Smooth muscle cell (in vitro differentiated cells): Measurements from ENCODE around the gene RBBP4. TPM values are rescaled to one million over a fixed set of nuclear protein-coding genes. Genes with fewer than 3 reads are reported as not detected.
A peak's percentile ranks its signal among the peaks of the same experiment; 100 is the strongest.

Experiments
- DNase-seq: peaks from one replicate; lab custom pipeline; 2025; ENCODE audit not compliant: unreplicated experiment; lab: John Stamatoyannopoulos, UW
- H2AFZ ChIP-seq: fragments of 200-600 bp; sonication (generic); 2 replicates; pipeline ENCODE4 v1.6.0; 2016; ENCODE audit warnings: antibody characterized with exemption, low read depth, mild to moderate bottlenecking
- H3F3A ChIP-seq: fragments of 200-600 bp; sonication (generic); 2 replicates; pipeline ENCODE4 v1.6.0; 2017; ENCODE audit warnings: antibody characterized with exemption, low read depth
- H3K27ac ChIP-seq: fragments of 200-600 bp; sonication (generic); 2 replicates; pipeline ENCODE4 v1.5.1; 2016; ENCODE audit warnings: low read depth, mild to moderate bottlenecking
- H3K27me3 ChIP-seq: fragments of 200-600 bp; sonication (generic); 2 replicates; pipeline ENCODE4 v1.6.1; 2016; ENCODE audit warnings: low read depth, mild to moderate bottlenecking
- H3K36me3 ChIP-seq: fragments of 200-600 bp; sonication (generic); 2 replicates; pipeline ENCODE4 v1.5.1; 2016; ENCODE audit warnings: low read depth
- H3K4me1 ChIP-seq: fragments of 200-600 bp; sonication (generic); 2 replicates; pipeline ENCODE4 v1.5.1; 2016; ENCODE audit warnings: low read depth
- H3K4me2 ChIP-seq: fragments of 200-600 bp; sonication (generic); 2 replicates; pipeline ENCODE4 v1.6.0; 2016; ENCODE audit warnings: mild to moderate bottlenecking
- H3K4me3 ChIP-seq: fragments of 200-600 bp; sonication (generic); 2 replicates; pipeline ENCODE4 v1.5.1; 2016; ENCODE audit warnings: mild to moderate bottlenecking
- H3K79me2 ChIP-seq: fragments of 200-600 bp; sonication (generic); 2 replicates; pipeline ENCODE4 v1.6.0; 2016; ENCODE audit warnings: low read depth, mild to moderate bottlenecking
- H3K9ac ChIP-seq: fragments of 200-600 bp; sonication (generic); 2 replicates; pipeline ENCODE4 v1.6.0; 2016; ENCODE audit warnings: low read depth
- H3K9me3 ChIP-seq: fragments of 200-600 bp; sonication (generic); replicated peaks from 2 replicates; pipeline ENCODE4 v1.5.1; 2016; ENCODE audit warnings: low read depth
- H4K20me1 ChIP-seq: fragments of 200-600 bp; sonication (generic); 2 replicates; pipeline ENCODE4 v1.6.0; 2016; ENCODE audit warnings: low read depth
- CTCF ChIP-seq: fragments of 200-600 bp; sonication (generic); IDR thresholded peaks from 2 replicates; pipeline ENCODE4 v1.5.1; 2017; ENCODE audit warnings: borderline replicate concordance, mild to moderate bottlenecking, antibody characterized with exemption; ENCODE audit not compliant: insufficient read depth, poor library complexity, severe bottlenecking
- WGBS: methylation state at CpG from one replicate; pipeline ENCODE4 v1.1.7; 2016; ENCODE audit warnings: low lambda C conversion rate; 5-methylcytosine and 5-hydroxymethylcytosine counted together
- polyA plus RNA-seq: library from polyadenylated mRNA; unstranded; fragments of >200 nt; fragmentation: Nextera tagmentation; extraction: Ambion mirVana; gene quantifications from 2 replicates; pipeline ENCODE4 v1.2.1, GENCODE V29; 2016
- total RNA-seq: library from RNA; depleted of rRNA; stranded (reverse); fragments of >200 nt; gene quantifications from 2 replicates; pipeline ENCODE4 v1.2.3, GENCODE V29; 2014

RBBP4 gene
- total RNA-seq (117 and 139 TPM in 2 replicates), polyA plus RNA-seq (130 and 140 TPM in 2 replicates)

DNA sequence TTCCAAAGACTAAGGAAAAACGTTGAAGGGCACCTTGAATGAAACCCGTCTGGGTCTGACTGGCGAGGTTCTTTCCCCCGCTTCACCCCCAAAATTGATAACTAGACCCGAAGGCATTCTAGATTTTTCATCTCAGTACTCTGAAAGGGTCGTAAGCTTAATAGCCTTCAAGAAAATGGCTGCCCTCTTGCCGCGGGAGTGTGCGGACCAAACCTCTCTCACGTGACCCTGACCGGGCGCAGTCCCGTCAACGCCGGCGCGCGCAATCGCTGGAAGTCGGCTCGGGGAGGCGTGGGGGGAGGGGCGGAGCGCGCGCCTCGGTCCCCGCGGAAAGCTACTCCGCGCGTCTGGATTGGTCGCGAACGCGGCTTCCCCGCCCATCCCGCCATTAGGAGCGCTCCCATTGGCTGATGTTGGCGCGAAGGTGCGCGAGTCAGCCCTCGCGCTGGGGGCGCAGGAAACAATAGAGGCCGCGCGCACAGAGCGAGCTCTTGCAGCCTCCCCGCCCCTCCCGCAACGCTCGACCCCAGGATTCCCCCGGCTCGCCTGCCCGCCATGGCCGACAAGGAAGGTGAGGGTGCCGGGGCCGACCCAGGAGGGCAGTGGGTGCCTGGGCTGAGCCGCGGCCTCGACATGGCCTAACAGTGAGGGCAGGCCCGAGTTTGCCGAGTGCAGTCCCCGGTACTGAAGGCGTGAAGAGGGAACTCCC lies at the start of gene RBBP4:
Gene RBBP4 (plus strand): TSS at position 457 of the 709 bp plus-strand sequence. CDS start 99 bp downstream, at position 556.
- DNase-seq, result peak; percentile 92

DNA sequence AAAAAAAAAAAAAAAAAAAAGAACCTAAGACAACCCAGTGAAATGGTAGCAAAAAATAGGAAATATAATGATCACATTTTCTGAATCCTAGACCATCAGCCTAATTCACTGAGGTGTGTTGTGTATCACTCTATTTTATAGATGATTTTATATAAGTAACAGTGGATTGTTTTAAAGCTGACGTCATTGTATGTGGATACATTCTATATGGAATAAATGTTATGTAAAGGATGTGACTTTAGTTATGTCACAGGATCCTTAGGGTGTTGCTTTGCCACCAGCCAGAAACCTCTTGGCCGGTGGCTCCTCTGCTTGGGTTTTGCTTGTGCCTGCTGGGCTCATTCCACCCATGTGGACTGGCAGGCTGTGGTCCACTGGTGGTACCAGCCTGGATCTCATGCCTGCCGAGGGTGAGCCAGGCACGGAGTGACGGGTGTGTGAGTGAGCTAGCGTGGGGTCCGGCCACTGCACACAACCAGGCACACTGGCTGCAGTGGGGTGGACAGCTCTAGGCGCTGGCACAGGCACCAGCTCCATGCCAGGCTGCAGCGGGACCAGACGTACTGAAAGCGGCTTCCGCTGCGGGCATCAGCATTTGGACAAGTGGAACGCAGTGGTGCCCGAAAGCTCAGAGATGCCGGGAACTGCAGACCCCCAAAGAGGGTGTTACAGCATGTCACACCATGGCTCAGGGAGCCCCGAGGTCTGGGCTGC lies 45.1 kb upstream of the RBBP4 start:
- H3K4me1 ChIP-seq, result no peaks in the 10 kb centered on the region
- H3F3A ChIP-seq, result no peaks in the 10 kb centered on the region
- no peak for DNase-seq
- TF ChIP-seq CTCF, result no peak
- 97% methylated on average over 17 of the region's 17 CpGs for WGBS
- H3K9me3 ChIP-seq, result no peaks in the 10 kb centered on the region
- no peaks in the 10 kb centered on the region for H3K79me2 ChIP-seq
- H4K20me1 ChIP-seq, result peaks cover 3% of the 10 kb centered on the region
- H3K36me3 ChIP-seq, result no peaks in the 10 kb centered on the region
- no peak overlapping the region for H3K9ac ChIP-seq
- H3K4me2 ChIP-seq, result no peak overlapping the region
- no peak overlapping the region for H3K27ac ChIP-seq
- H2AFZ ChIP-seq, result no peak overlapping the region
- H3K4me3 ChIP-seq, result no peak overlapping the region
- H3K27me3 ChIP-seq, result no peaks in the 10 kb centered on the region

More for the DNA sequence above, at the start of gene RBBP4:
- Histone ChIP-seq H3K36me3 (peaks cover 5% of the 10 kb centered on the region), H3K4me1 (peaks cover 23% of the 10 kb centered on the region), H2AFZ (peak within 1 kb of the TSS; percentile 72), H3K9me3 (no peaks in the 10 kb centered on the region), H3K4me2 (peak within 1 kb of the TSS; percentile 94), H3K27me3 (no peaks in the 10 kb centered on the region), H3K79me2 (peaks cover 77% of the 10 kb centered on the region), H3K9ac (peak within 1 kb of the TSS; percentile 94), H3F3A (no peaks in the 10 kb centered on the region), H3K4me3 (peak within 1 kb of the TSS; percentile 61), H4K20me1 (peaks cover 32% of the 10 kb centered on the region), H3K27ac (peak within 1 kb of the TSS; percentile 96)
- WGBS, result under 1% methylated on average over 53 of the region's 67 CpGs
- no peak for TF ChIP-seq CTCF

DNA sequence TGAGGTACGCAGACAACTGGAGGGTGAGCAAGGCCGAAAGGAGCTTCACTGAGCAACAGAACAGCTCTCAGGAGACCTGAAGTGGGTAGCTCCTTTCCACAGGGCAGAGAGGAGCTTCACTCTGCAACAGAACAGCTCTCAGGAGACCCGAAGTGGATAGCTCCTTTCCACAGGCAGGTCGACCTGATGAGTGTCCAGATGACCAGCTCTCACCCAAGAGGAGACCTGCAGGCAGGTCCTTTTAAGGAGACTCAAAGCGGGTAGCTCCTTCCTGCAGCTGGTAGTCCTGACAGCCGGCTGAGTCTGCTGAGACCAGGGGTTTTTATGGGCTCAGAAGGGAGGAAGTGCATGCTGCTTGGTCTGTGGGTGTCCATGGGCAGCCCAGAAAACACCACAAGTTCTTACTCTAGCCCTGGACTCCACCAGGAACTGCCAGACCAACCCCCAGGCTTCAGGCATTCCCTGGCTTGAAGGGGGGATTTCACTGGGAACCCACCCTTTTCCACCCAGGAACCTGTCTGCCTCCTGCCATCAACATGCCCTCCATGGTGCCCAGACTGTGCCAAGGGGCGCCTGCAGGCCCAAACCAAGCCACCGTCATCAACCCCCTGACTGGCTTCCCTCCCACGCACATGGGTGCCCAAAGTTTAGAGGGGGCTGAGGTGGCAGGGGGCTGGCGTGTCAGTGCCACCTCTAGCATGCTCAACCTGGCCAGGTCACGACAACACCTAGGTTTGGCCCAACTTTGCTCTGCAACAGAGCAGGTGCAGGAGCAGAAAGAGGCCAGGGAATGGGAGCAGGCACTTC lies 44.2 kb upstream of the RBBP4 start:
- Histone ChIP-seq H4K20me1 (peaks cover 6% of the 10 kb centered on the region), H3K27ac (no peak overlapping the region), H3F3A (peaks cover 4% of the 10 kb centered on the region), H3K9me3 (no peaks in the 10 kb centered on the region), H3K4me2 (no peak overlapping the region), H3K9ac (no peak overlapping the region), H3K36me3 (no peaks in the 10 kb centered on the region), H3K27me3 (no peaks in the 10 kb centered on the region), H2AFZ (no peak overlapping the region), H3K4me1 (no peaks in the 10 kb centered on the region), H3K4me3 (no peak overlapping the region), H3K79me2 (no peaks in the 10 kb centered on the region)
- 95% methylated on average over 11 of the region's 11 CpGs for WGBS
- DNase-seq, result no peak
- TF ChIP-seq CTCF, result no peak
